Measurements from ENCODE around the gene HYOU1.

HYOU1 gene

DNA sequence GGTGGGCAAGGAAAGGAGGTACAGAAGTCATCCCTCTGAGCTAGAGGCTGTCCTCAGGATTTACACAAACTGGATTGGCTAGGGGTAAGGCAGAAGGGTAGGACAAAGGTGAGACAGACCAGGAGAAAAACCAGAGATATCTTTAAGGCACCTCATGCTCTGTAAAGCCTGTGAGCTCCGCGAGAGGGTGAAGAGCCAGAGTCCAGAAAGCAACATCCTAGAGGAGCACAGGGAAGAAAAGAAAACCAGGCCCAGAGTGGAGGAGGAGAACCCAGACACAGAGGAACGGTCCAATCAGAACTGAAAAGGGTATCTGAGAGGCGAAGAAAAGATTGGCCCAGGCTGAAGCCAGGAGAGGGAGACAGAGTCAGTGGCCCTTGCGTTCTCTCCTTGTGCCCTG lies 31.5 kb downstream of the HYOU1 start:
- ATAC-seq (ENCODE audit: insufficient read depth, low read depth) (no peak), DNase-seq (no peak)
- H3K27ac ChIP-seq (ENCODE audit: low read length), result no peak overlapping the region
- H3K9me3 ChIP-seq (ENCODE audit: insufficient read depth, low read length, severe bottlenecking), result no peaks in the 10 kb centered on the region
- TF ChIP-seq, protein P1, sequence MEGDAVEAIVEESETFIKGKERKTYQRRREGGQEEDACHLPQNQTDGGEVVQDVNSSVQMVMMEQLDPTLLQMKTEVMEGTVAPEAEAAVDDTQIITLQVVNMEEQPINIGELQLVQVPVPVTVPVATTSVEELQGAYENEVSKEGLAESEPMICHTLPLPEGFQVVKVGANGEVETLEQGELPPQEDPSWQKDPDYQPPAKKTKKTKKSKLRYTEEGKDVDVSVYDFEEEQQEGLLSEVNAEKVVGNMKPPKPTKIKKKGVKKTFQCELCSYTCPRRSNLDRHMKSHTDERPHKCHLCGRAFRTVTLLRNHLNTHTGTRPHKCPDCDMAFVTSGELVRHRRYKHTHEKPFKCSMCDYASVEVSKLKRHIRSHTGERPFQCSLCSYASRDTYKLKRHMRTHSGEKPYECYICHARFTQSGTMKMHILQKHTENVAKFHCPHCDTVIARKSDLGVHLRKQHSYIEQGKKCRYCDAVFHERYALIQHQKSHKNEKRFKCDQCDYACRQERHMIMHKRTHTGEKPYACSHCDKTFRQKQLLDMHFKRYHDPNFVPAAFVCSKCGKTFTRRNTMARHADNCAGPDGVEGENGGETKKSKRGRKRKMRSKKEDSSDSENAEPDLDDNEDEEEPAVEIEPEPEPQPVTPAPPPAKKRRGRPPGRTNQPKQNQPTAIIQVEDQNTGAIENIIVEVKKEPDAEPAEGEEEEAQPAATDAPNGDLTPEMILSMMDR (IDR thresholded peaks at IDR 0.05; ENCODE audit: borderline replicate concordance, extremely low read depth, low read length, poor library complexity, severe bottlenecking), result no peak
- TF ChIP-seq EZH2 (IDR thresholded peaks at IDR 0.05; ENCODE audit: borderline replicate concordance, low read depth, low read length, severe bottlenecking), result no peak
- H2AFZ ChIP-seq (ENCODE audit: low read depth, low read length), result no peak overlapping the region
- H3K4me2 ChIP-seq (ENCODE audit: insufficient read depth, low read length), result no peak overlapping the region
- no peaks in the 10 kb centered on the region for H3K27me3 ChIP-seq (ENCODE audit: insufficient read depth, low read length, poor library complexity)
- H3K4me1 ChIP-seq (ENCODE audit: insufficient read depth, low read length), result peaks cover 9% of the 10 kb centered on the region
- H3K79me2 ChIP-seq (ENCODE audit: insufficient read depth, low read length), result peaks cover 13% of the 10 kb centered on the region
- no peak overlapping the region for H3K9ac ChIP-seq (ENCODE audit: low read depth, low read length)
- H4K20me1 ChIP-seq (ENCODE audit: insufficient read depth, low read length), result no peaks in the 10 kb centered on the region
- H3K4me3 ChIP-seq (ENCODE audit: low read depth in 1 of 2, low read length in 2 of 2), result no peak overlapping the region
- peaks cover 44% of the 10 kb centered on the region for H3K36me3 ChIP-seq (ENCODE audit: insufficient read depth, low read length)

DNA sequence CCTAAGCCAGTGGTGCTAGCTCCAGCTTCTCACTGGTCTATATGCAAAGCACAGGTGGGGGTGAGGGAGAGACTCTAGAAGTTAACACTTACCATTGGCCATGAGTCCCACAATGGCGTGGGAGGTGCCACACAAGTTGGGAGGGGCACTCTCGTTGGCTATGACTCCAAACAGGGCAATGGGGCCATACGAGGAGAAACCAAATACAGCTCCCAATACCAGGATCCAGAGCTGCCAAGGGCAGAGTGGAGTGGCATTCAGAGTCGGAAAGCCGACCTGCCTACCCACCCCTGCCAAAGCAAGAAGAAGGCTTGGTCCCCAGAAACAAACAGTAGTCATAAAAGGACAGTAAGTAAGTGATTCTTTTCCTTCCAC lies 31.9 kb downstream of the HYOU1 start:
- Histone ChIP-seq H4K20me1 (ENCODE audit: insufficient read depth, low read length) (peaks cover 1% of the 10 kb centered on the region; the same call in 1 of the 2 replicates), H2AFZ (ENCODE audit: low read depth, low read length) (no peak overlapping the region), H3K9ac (ENCODE audit: low read depth, low read length) (no peak overlapping the region), H3K27ac (ENCODE audit: low read length) (no peak overlapping the region), H3K27me3 (ENCODE audit: insufficient read depth, low read length, poor library complexity) (no peaks in the 10 kb centered on the region), H3K36me3 (ENCODE audit: insufficient read depth, low read length) (peaks cover 47% of the 10 kb centered on the region), H3K4me2 (ENCODE audit: insufficient read depth, low read length) (no peak overlapping the region), H3K9me3 (ENCODE audit: insufficient read depth, low read length, severe bottlenecking) (no peaks in the 10 kb centered on the region), H3K4me1 (ENCODE audit: insufficient read depth, low read length) (peaks cover 9% of the 10 kb centered on the region), H3K79me2 (ENCODE audit: insufficient read depth, low read length) (peaks cover 18% of the 10 kb centered on the region), H3K4me3 (ENCODE audit: low read depth in 1 of 2, low read length in 2 of 2) (no peak overlapping the region)
- TF ChIP-seq, protein P1 (IDR thresholded peaks at IDR 0.05; ENCODE audit: borderline replicate concordance, extremely low read depth, low read length, poor library complexity, severe bottlenecking), result no peak
- TF ChIP-seq EZH2 (IDR thresholded peaks at IDR 0.05; ENCODE audit: borderline replicate concordance, low read depth, low read length, severe bottlenecking), result no peak
- DNase-seq, result no peak
- no peak for ATAC-seq (ENCODE audit: insufficient read depth, low read depth)

DNA sequence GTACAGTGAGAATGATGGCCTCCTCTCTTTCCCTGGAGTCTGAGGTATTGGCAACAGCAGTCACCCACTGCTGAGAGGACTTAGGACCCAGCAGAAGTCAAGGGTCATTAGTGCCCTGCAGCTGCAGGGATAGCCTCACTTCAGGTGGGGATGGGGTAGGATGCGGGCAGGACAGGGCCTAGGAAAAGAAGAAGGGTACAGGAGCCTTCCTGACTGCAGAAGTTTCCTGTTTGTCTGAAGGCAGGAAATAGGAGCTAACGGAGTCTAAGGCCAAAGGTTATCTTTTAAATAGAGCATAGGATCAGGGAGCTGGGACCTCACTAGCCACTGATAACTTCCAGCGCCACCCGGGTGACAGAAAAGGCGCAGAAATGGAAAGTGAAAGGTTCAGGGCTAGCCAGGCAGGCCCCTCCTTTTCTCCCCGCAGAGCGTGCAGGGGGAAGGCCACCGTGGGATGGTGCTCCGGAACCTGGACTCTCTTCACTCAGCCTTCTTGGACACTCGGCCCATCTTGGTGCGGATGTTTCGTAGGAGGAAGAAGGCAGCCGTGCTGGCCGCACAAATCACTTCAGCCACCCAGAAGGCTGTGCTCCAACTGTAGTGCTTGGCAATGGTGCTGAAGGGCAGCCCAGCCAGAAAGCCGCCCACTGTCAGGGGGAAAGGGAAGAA lies 32.4 kb downstream of the HYOU1 start:
- ATAC-seq (ENCODE audit: insufficient read depth, low read depth), result no peak

More for the DNA sequence above, 32.4 kb downstream of the HYOU1 start:
- Histone ChIP-seq H3K4me3 (ENCODE audit: low read depth in 1 of 2, low read length in 2 of 2) (no peak overlapping the region), H3K4me1 (ENCODE audit: insufficient read depth, low read length) (peaks cover 14% of the 10 kb centered on the region), H4K20me1 (ENCODE audit: insufficient read depth, low read length) (peaks cover 5% of the 10 kb centered on the region; the same call in 1 of the 2 replicates), H2AFZ (ENCODE audit: low read depth, low read length) (no peak overlapping the region), H3K27me3 (ENCODE audit: insufficient read depth, low read length, poor library complexity) (no peaks in the 10 kb centered on the region), H3K9ac (ENCODE audit: low read depth, low read length) (no peak overlapping the region), H3K27ac (ENCODE audit: low read length) (no peak overlapping the region), H3K9me3 (ENCODE audit: insufficient read depth, low read length, severe bottlenecking) (no peaks in the 10 kb centered on the region), H3K36me3 (ENCODE audit: insufficient read depth, low read length) (peaks cover 51% of the 10 kb centered on the region), H3K79me2 (ENCODE audit: insufficient read depth, low read length) (peaks cover 23% of the 10 kb centered on the region), H3K4me2 (ENCODE audit: insufficient read depth, low read length) (no peak overlapping the region)
- DNase-seq, result no peak
- TF ChIP-seq, protein P1 (IDR thresholded peaks at IDR 0.05; ENCODE audit: borderline replicate concordance, extremely low read depth, low read length, poor library complexity, severe bottlenecking), result no peak
- TF ChIP-seq EZH2 (IDR thresholded peaks at IDR 0.05; ENCODE audit: borderline replicate concordance, low read depth, low read length, severe bottlenecking), result no peak

All from DND-41 (cell line).